VCaP (cell line): ENCODE results near the gene MAP3K15.
A peak's percentile ranks its signal among the peaks of the same experiment; 100 is the strongest.

Experiments used
- H3K27ac ChIP-seq: fragments of 450-650 bp; 2 replicates; pipeline ENCODE4 v1.5.1; 2017
- TF ChIP-seq, protein P1 (sequence below): fragments of 450-650 bp; conservative IDR thresholded peaks from 2 replicates; pipeline ENCODE4 v1.5.1; 2017; ENCODE audit warnings: mild to moderate bottlenecking, moderate library complexity

MAP3K15 gene

DNA sequence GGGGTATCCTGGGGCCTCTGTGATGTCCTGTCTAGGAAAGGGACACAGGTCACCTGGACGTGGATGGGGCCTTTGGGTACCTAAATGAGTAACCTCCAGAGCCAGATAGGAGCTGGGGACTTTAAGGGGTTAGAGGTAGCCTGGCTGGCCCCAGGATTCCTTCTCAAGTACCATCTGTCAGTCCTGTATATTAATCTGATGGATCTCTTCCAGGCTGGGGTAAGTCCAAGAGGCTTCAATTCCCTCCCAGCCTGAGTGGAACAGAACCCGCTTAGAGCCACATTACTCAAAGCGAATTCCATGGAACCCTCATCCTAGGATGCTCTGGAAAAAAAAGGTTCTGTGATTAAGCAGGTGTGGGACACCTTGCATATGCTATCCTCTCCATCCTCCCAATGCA, 24.8 kb upstream of the MAP3K15 start:
- H3K27ac ChIP-seq = no peak overlapping the region
- TF ChIP-seq, protein P1, sequence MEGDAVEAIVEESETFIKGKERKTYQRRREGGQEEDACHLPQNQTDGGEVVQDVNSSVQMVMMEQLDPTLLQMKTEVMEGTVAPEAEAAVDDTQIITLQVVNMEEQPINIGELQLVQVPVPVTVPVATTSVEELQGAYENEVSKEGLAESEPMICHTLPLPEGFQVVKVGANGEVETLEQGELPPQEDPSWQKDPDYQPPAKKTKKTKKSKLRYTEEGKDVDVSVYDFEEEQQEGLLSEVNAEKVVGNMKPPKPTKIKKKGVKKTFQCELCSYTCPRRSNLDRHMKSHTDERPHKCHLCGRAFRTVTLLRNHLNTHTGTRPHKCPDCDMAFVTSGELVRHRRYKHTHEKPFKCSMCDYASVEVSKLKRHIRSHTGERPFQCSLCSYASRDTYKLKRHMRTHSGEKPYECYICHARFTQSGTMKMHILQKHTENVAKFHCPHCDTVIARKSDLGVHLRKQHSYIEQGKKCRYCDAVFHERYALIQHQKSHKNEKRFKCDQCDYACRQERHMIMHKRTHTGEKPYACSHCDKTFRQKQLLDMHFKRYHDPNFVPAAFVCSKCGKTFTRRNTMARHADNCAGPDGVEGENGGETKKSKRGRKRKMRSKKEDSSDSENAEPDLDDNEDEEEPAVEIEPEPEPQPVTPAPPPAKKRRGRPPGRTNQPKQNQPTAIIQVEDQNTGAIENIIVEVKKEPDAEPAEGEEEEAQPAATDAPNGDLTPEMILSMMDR = no peak

DNA sequence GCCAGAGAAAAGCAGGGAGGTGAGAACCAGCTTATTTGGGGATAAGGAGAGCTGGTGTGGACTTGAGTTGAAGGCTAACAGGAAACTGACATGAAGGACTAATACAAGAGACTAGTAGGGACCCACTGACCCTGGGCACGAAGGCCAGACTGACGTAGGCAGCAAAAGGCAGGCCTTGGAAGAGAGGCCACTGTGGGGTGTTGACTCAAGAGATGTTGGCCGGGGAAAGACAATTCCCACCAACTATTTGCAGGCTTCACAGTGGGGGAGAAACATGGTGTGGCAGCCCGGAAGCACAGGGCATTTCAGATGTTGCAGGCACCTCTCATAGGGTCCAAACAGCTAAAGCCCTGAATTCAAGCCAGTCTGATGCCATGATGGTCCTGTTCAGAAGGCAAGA, 24.4 kb upstream of the MAP3K15 start:
- H3K27ac ChIP-seq = no peak overlapping the region
- TF ChIP-seq, protein P1 = no peak

DNA sequence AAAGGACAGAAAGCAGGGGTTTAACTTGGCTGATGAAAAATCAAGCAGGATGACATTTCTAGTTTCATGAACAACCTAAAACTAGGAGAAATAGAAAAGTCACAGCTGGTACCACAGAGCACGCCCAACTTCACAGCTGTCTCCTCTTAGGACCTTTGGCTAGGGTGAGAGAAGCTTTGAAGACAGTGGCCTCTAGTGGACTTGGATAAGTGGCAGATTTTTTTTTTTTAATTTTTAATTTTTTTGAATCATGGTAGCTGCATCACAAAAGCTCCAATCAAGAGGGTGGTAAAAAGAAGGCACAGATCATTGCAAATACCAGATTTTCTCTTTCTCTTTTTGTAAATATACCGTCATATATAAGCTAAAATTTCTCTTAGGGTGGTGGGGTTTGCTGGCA, 20.2 kb upstream of the MAP3K15 start:
- TF ChIP-seq, protein P1 = peak; percentile 77

DNA sequence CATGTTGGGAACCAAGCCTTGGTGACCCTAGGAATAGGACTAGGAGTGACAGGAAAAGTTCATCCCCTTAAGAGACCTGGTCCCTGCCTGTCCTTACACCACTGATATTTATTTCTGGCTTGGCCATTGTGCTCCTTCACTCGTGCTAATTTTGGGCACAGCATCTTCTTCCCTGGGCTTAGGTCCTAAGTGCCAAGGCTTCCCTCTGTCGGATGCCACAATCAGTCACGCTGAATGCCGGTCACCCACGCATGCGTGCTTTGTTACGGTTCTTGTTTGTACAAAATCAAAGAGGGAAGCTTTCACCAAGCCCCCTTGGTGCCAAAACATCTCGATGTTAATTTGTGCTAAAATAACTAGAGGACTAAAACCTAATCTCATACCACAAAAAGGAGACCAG, 17.4 kb upstream of the MAP3K15 start:
- H3K27ac ChIP-seq = no peak overlapping the region
- TF ChIP-seq, protein P1 = no peak

More for the DNA sequence above, 20.2 kb upstream of the MAP3K15 start:
- no peak overlapping the region for H3K27ac ChIP-seq

DNA sequence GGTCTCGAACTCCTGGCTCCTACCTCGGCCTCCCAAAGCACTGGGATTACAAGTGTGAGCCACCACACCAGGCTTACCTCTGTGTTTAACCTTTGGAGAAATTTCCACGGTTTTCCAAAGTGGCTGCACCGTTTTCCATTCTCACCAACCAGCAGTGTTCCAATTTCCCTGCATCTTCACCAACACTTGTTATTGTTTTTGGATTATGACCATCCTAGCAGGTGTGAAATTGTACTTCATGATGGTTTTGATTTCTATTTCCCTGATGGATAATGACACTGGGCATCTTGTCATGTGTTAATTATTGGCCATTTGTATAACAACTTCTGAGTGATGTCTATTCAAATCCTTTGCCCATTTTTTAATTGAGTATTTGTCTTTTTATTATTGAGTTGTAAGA, 2.7 kb upstream of the MAP3K15 start:
- H3K27ac ChIP-seq = no peak overlapping the region
- TF ChIP-seq, protein P1 = no peak

DNA sequence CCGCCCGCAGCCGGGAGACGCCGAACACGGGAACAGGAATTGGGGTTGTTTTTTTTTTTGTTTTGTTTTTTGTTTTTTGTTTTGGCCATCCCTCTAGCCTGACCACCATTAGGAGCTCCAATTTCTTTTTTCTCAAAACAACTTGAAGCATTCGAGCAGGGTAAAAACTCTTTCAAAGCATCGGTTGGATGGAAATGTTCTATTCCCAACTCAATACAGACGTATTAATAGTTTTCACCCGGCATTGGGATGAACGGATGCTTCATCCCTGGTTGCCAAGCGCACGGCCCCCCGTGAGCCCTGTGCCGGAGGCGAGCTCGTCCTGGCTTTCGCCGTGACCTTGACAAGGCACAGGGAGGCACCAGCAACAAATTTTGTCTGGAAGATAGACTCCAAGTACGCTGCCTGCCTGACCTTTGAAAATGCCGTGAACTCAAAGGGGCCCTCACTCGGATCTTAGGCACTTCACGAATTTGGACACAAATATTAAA, 352 bp upstream of the MAP3K15 start:
- TF ChIP-seq, protein P1 = no peak
- no peak overlapping the region for H3K27ac ChIP-seq

DNA sequence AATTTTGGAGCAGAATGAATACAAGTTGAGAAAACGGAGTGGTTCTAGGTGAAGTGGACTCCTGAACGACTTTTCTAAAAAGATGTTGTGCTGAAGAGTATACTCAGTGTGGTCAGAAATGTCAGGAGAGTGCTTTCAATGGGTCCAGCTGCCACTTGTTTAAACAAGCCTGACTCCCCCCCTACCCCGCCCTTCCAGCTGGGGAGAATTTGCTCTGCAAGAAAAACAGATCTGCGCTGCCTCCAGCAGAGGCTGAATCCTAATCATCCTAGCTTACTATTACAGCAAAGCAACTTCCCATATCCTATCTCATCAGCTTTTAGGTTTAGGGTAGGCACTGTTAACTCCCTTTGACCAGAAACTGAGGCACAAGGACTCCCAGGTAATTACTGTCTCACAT, 1.9 kb downstream of the MAP3K15 start:
- TF ChIP-seq, protein P1 = no peak
- no peak overlapping the region for H3K27ac ChIP-seq

DNA sequence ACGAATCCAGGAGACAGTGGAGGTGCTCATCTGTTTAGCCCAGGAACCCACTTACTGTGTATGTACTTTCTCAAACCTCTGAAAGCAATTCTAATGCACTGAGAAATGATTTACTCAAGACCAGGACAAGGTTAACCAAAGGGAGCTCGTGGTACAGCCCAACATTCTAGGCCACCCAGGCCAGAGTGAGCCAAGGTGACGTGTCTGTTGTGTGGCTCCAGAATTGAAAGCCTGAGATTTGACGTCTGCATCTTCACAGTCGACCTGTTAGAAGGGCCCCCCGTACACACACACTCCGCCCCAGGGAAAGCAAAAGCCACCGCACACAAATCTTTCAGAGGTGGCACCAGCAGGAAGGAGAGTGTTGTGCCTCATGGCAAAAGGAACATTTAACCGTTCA, 2.3 kb downstream of the MAP3K15 start:
- TF ChIP-seq, protein P1 = no peak

More for the DNA sequence above, 2.3 kb downstream of the MAP3K15 start:
- no peak overlapping the region for H3K27ac ChIP-seq
